ENCODE measurements around the gene PHF1.
"Not testable (repeated sequence)": the region's sequence is repeated elsewhere in the genome, so short reads cannot be mapped to it uniquely, and the experiment has no call there.

GRCh38 chr6:33398601-33399000, 12.2 kb upstream of the PHF1 start:
- TF ChIP-seq CTCF (conservative IDR thresholded peaks at IDR 0.05 in 1 of 2, IDR thresholded peaks at IDR 0.05 in 1 of 2; ENCODE audit: extremely low read depth in 1 of 2, insufficient read depth in 1 of 2, low read depth in 1 of 2, low read length in 2 of 2); EZH2 (IDR thresholded peaks at IDR 0.05; ENCODE audit: borderline replicate concordance, low read length): not testable (repeated sequence)

All from mammary epithelial cell (primary cell).